ENCODE measurements around the gene CCDC73. TPM values are rescaled to one million over a fixed set of nuclear protein-coding genes. Genes with fewer than 3 reads are reported as not detected.
"Not testable (repeated sequence)": the region's sequence is repeated elsewhere in the genome, so short reads cannot be mapped to it uniquely, and the experiment has no call there.

CCDC73 gene
- total RNA-seq, 1 donor from 2014 or later = not detected

- ATAC-seq = no peak
- intact Hi-C loops (cut with DNase I) = no loop called here
These were observed 22.9 kb upstream of the CCDC73 start for GRCh38 chr11:32817181-32817851.

GRCh38 chr11:32809313-32809712 is 14.9 kb upstream of the CCDC73 start:
- ATAC-seq (peak; percentile 74), DNase-seq (ENCODE audit: low spot score) (peak; percentile 80)
- intact Hi-C loops (cut with DNase I) = no loop called here

More at GRCh38 chr11:32817181-32817851, 22.9 kb upstream of the CCDC73 start:
- DNase-seq (ENCODE audit: low spot score) = no peak

- no peak for DNase-seq (ENCODE audit: low spot score)
- intact Hi-C loops (cut with DNase I) = no loop called here
- ATAC-seq = no peak
These were observed 2.0 kb upstream of the CCDC73 start for GRCh38 chr11:32796425-32796824.

DNA sequence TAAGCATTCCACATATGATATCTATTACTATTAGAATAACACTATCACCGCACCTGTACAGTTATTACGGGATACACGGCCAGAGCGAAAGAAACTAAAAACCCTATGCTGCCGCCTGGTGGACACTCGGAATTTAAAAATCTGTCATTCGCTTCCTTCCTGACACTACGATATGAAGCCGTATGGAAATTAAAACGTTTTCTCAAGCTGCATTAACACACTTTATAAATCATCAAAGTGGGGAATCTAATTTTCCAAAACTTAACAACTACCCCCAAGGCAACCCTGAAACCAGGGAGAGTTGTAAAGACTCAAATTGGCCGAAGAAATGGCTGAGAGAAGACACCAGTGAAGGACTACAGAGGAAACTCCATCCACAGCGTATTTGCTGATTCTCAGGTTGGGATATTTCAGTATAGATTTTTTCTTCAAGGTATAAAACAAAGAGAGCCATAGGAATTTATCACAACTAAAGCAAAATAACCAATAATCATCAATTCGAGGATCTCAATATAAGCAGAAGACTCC is 1.4 kb downstream of the CCDC73 start:
- intact Hi-C loops (cut with DNase I) = no loop called here
- peak; percentile 67 for ATAC-seq
- DNase-seq (ENCODE audit: low spot score) = peak; percentile 76

DNA sequence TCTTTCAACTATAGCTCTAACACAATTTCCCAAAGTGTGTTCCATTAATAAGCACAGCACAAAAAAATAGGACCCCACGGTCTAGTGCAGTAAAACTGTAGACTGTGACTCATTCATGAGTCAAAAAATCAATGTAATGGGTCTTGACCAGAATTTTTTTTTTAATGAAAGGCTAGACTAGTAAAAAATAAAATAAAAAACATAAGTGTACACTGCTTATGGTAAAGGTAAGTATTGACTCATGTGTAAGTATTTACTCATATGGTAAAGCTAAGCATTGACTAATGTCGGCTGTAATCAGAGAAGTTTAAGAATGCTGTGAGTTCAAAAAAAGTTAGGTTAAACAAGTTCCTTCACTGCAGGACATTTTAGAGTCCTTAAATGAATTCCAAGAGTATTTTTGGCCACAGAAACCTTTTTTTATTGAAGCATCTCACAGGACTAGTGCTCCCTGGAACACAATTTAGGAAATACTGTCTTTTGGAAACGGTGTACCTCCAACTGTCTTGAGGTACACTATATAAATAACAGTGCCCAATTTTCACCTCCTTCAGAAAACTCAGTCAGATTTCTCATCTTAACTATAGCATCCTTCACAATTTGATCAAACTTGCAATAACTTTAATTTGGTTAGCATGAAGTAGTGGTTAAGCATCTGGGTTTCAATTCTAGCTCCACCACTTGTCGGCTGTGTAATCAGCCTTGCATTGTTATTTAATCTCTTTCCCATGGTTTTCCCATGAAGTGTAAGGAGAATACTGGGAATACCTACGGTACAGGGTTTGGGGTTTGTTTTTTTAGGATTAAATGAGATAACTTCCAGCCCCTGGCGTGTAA is 2.1 kb downstream of the CCDC73 start:
- intact Hi-C loops (cut with DNase I) = no loop called here
- ATAC-seq (peak; percentile 13), DNase-seq (ENCODE audit: low spot score) (no peak)

- DNase-seq (ENCODE audit: low spot score) = no peak
- no peak for ATAC-seq
- intact Hi-C loops (cut with DNase I) = no loop called here
These were observed 3.5 kb downstream of the CCDC73 start for GRCh38 chr11:32790916-32791315.

DNA sequence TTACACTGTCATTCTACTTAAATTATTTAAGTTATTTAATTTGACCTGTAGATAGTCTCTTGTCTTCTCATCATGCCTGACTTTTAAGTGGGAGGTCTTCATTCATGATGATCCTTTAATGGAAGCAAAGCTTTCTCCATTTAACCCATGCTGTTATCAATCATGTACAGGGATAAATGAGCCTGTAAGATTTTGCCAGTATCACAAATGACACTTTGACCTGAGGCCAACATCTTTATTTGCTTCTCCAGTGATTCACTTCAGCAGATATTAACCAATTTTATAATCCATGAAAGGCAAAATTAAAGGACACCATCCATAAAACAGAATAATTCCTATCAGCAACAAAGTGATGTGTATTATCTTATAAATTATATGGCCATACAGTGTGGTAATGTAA is 7.7 kb downstream of the CCDC73 start:
- intact Hi-C loops (cut with DNase I) = no loop called here
- no peak for DNase-seq (ENCODE audit: low spot score)
- no peak for ATAC-seq

DNA sequence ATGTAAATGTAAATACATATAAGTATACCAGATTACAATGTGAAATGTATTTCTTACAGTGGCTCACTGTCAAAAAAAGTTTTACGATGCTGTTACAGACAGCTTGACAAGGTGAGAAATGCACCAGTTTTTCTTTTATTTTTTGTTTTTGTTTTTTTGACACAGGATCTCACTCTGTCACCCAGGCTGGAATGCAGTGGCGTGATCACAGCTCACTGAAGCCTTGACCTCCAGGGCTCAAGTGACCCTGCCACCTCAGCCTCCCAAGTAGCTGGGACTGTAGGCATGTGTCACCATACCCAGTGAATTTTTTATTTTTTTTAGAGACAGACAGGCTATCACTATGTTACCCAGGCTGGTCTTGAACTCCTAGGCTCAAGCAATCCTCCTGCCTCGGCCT is 9.2 kb downstream of the CCDC73 start:
- ATAC-seq (no peak), DNase-seq (ENCODE audit: low spot score) (no peak)
- intact Hi-C loops (cut with DNase I) = no loop called here

DNA sequence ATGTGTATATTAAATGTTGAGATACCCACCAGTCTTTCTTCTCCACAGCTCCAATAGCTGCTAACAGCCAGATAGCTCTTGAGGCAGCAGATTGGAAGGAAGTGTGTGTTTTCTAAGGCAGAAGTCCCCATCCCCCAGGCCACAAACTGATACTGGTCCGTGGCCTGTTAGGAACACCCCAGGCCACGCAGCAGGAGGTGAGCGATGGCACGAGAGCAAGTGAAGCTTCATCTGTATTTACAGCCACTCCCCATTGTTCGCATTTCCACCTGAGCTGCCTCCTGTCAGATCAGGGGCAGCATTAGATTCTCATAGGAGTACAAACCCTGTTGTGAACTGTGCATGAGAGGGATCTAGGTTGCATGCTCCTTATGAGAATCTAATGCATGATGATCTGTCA is 12.7 kb downstream of the CCDC73 start:
- no peak for DNase-seq (ENCODE audit: low spot score)
- no peak for ATAC-seq
- intact Hi-C loops (cut with DNase I) = no loop called here

GRCh38 chr11:32780839-32781238 is 13.6 kb downstream of the CCDC73 start:
- intact Hi-C loops (cut with DNase I); ATAC-seq; DNase-seq (ENCODE audit: low spot score): not testable (repeated sequence)

DNA sequence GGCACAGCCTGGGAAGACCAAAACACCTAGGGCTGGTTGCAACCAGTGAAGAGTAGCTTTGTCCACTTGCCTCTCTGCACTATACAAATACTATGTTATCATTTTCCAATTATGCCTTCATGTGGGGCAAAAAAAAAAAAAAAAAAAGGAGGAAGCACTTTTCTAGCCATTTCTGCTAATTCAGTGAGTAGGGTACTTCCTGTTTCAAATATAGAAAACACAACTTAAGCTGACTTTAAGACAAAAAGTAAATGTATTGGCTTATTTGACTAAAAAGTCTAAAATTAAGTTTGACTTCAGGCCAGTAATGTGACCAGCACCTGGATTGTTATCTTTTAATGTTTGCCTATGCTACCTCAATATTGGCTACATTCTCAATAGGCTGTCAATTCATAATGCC is 15.3 kb downstream of the CCDC73 start:
- intact Hi-C loops (cut with DNase I) = no loop called here

GRCh38 chr11:32775908-32776307 is 18.6 kb downstream of the CCDC73 start:
- ATAC-seq (no peak), DNase-seq (ENCODE audit: low spot score) (no peak)
- intact Hi-C loops (cut with DNase I) = no loop called here

More for the DNA sequence above, 15.3 kb downstream of the CCDC73 start:
- DNase-seq (ENCODE audit: low spot score) (no peak), ATAC-seq (no peak)

GRCh38 chr11:32774081-32774480 is 20.4 kb downstream of the CCDC73 start:
- DNase-seq (ENCODE audit: low spot score) (no peak), ATAC-seq (no peak)
- intact Hi-C loops (cut with DNase I) = no loop called here

DNA sequence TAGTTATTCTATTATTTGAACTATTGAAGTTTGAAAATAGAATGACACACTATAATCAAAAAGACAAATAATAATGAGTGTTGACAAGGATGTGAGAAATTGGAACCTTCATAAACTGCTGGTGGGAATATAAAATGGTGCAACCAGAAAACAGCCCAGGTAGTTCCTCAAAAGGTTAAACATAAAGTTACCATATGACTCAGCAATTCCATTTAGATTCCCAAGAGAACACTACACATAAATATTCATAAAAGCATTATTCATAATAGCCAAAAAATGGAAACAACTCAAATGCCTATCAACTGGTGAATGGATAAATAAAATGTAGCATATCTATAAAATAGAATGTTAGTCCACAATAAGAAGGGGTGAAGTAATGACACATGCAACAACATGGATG is 21.7 kb downstream of the CCDC73 start:
- DNase-seq (ENCODE audit: low spot score) (no peak), ATAC-seq (no peak)
- intact Hi-C loops (cut with DNase I) = no loop called here

- ATAC-seq; intact Hi-C loops (cut with DNase I): not testable (repeated sequence)
These were observed 32.7 kb downstream of the CCDC73 start for GRCh38 chr11:32761774-32762173.

GRCh38 chr11:32758291-32758690 is 36.2 kb downstream of the CCDC73 start:
- intact Hi-C loops (cut with DNase I) = no loop called here
- ATAC-seq (no peak), DNase-seq (ENCODE audit: low spot score) (no peak)

More at GRCh38 chr11:32761774-32762173, 32.7 kb downstream of the CCDC73 start:
- DNase-seq (ENCODE audit: low spot score) = not testable (repeated sequence)

GRCh38 chr11:32753181-32753580 is 41.3 kb downstream of the CCDC73 start:
- intact Hi-C loops (cut with DNase I); DNase-seq (ENCODE audit: low spot score); ATAC-seq: not testable (repeated sequence)

DNA sequence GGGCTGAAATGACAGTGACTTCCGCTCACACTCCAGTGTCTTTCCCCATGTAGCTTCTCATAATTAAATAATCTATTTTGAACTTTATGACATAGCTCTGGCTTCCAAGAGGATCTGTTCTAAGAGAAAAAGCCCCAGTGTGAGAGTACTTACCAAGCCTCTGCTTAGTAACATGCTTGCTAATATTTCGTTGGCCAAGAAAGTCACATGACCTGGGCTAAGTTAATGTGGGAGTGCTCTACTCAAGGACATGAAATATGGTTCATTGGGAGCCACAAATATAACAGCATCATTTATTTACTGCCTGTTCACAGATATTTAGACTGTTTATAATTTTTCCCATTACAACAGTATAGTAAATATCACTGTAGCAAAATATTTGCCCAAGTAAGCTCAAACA is 42.5 kb downstream of the CCDC73 start:
- intact Hi-C loops (cut with DNase I) = no loop called here
- ATAC-seq = no peak
- DNase-seq (ENCODE audit: low spot score) = no peak

DNA sequence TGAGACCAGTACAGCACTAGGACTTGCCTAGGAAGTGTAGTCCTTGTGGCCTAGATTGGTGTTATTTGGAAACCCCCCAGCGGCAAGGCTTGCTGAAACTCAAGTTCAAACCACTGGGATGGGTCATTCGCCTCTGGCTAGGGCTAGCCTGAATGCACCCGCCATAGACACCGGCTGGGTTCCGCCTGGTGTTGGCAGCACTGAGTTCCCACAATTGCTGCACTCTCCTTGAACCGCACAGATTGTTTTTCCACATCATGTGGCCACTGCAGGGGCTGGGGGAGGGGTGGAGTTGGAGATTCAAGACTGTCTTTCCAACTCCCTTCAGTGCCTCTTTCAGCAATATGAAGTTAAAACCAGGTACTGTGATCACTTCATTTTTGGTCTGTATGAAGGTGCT is 43.1 kb downstream of the CCDC73 start:
- no peak for ATAC-seq
- intact Hi-C loops (cut with DNase I) = no loop called here
- DNase-seq (ENCODE audit: low spot score) = no peak

DNA sequence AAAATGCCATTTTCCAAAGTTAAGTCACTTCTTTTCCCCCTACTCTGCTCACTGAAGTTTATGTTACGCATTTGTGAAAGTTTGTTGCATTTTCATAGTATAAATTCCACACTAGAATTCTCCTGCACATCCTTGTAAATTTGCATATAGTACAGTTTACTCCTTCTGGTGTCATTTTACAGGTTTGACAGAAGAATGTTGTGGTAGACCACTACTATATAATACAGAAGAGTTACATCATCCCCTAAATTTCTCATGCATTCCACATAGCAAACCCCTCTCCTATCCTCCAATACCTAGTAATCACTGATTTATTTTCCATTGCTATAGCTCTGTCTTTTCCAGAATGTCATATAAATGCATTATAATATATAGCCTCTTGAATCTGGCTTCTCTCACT is 64.5 kb downstream of the CCDC73 start:
- DNase-seq (ENCODE audit: low spot score) = no peak

More for the DNA sequence above, 64.5 kb downstream of the CCDC73 start:
- intact Hi-C loops (cut with DNase I) = no loop called here
- no peak for ATAC-seq

Data from sciatic nerve (tissue), 2 donors.